SK-N-SH (cell line): ENCODE results near the gene SLC24A4. TPM values are rescaled to one million over a fixed set of nuclear protein-coding genes. Genes with fewer than 3 reads are reported as not detected.

ENCODE experiments used
- CTCF ChIA-PET: fragments of 300-600, 350-600 bp; formaldehyde crosslinking; extraction: SDS; loops from one replicate; lab custom pipeline; 2021; lab: Yijun Ruan, JAX
- POLR2A ChIA-PET: fragments of 350-600 bp; sonication (Branson Sonifier 250); formaldehyde crosslinking; extraction: SDS; loops from one replicate; lab custom pipeline; 2020; ENCODE audit warnings: antibody characterized with exemption, inconsistent platforms; lab: Yijun Ruan, JAX
- DNase-seq: peaks from one replicate; pipeline ENCODE4 v3.0.0; 2012
- H2AFZ ChIP-seq: fragments of 200-600 bp; sonication (generic); 2 replicates; pipeline ENCODE4 v1.8.1; 2016; ENCODE audit warnings: antibody characterized with exemption, mild to moderate bottlenecking, low read depth
- H3F3A ChIP-seq: fragments of 200-600 bp; sonication (generic); replicated peaks from 2 replicates; pipeline ENCODE3; 2016; ENCODE audit warnings: antibody characterized with exemption, mild to moderate bottlenecking; ENCODE audit not compliant: insufficient read depth
- H3K27ac ChIP-seq, 2 experiments: fragments of 200-500 bp in 1 of 2; fragments of 200-600 bp in 1 of 2; sonication (Bioruptor generic) in 1 of 2; sonication (generic), shearing (Covaris generic) in 1 of 2; 2 replicates each; pipeline versions ENCODE4 v1.5.1 to v1.6.1; 2014 to 2016; ENCODE audit warnings: low read depth in 2 of 2, inconsistent platforms in 1 of 2, low read length in 1 of 2, mild to moderate bottlenecking in 1 of 2, mixed read lengths in 1 of 2
- H3K27me3 ChIP-seq: fragments of 200-600 bp; sonication (generic), shearing (Covaris generic); 2 replicates; pipeline ENCODE4 v1.6.1; 2016; ENCODE audit warnings: mixed run types; ENCODE audit not compliant: insufficient read depth
- H3K36me3 ChIP-seq, 2 experiments: fragments of 200-500 bp in 1 of 2; fragments of 200-600 bp in 1 of 2; sonication (Bioruptor generic) in 1 of 2; sonication (generic) in 1 of 2; replicated peaks in 1 of 2; 2 replicates each; pipeline versions ENCODE3 to v1.5.1; 2014 to 2016; ENCODE audit warnings: low read length in 1 of 2, mild to moderate bottlenecking in 1 of 2; ENCODE audit not compliant: insufficient read depth in 2 of 2, control insufficient read depth in 1 of 2
- H3K4me1 ChIP-seq, 2 experiments: fragments of 200-500 bp in 1 of 2; fragments of 200-600 bp in 1 of 2; sonication (Bioruptor generic) in 1 of 2; sonication (generic), shearing (Covaris generic) in 1 of 2; 2 replicates each; pipeline versions ENCODE4 v1.5.1 to v1.6.1; 2014 to 2016; ENCODE audit warnings: low read depth in 1 of 2, low read length in 1 of 2, mixed run types in 1 of 2; ENCODE audit not compliant: insufficient read depth in 2 of 2, control insufficient read depth in 1 of 2
- H3K4me2 ChIP-seq: fragments of 200-600 bp; sonication (generic), shearing (Covaris generic); 2 replicates; pipeline ENCODE4 v1.6.1; 2017; ENCODE audit warnings: mixed run types
- H3K4me3 ChIP-seq, 2 experiments: fragments of 200-500 bp in 1 of 2; fragments of 200-600 bp in 1 of 2; sonication (Bioruptor generic) in 1 of 2; sonication (generic), shearing (Covaris generic) in 1 of 2; 2 replicates each; pipeline versions ENCODE4 v1.5.1 to v1.8.1; 2014 to 2016; ENCODE audit warnings: low read depth in 2 of 2, inconsistent platforms in 1 of 2, low read length in 1 of 2, mild to moderate bottlenecking in 1 of 2, mixed read lengths in 1 of 2, moderate library complexity in 1 of 2
- H3K79me2 ChIP-seq: fragments of 200-600 bp; sonication (generic); 2 replicates; pipeline ENCODE4 v1.8.1; 2017; ENCODE audit warnings: mild to moderate bottlenecking; ENCODE audit not compliant: insufficient read depth
- H3K9ac ChIP-seq: fragments of 200-600 bp; sonication (generic); 2 replicates; pipeline ENCODE4 v1.6.1; 2017; ENCODE audit warnings: mixed run types
- H3K9me2 ChIP-seq: fragments of 200-600 bp; sonication (generic); 2 replicates; pipeline ENCODE4 v1.6.1; 2017; ENCODE audit warnings: mixed run types
- H3K9me3 ChIP-seq: fragments of 200-600 bp; sonication (generic); 2 replicates; pipeline ENCODE4 v1.6.1; 2017; ENCODE audit warnings: mixed run types, mild to moderate bottlenecking, moderate library complexity
- H4K20me1 ChIP-seq: fragments of 200-600 bp; sonication (generic); 2 replicates; pipeline ENCODE4 v1.6.1; 2017; ENCODE audit warnings: mild to moderate bottlenecking, mixed run types; ENCODE audit not compliant: insufficient read depth
- EZH2phosphoT487 ChIP-seq: fragments of 200-600 bp; sonication (generic); IDR thresholded peaks from 2 replicates; pipeline ENCODE4 v1.6.1; 2017; ENCODE audit warnings: low read depth, mixed run types, mild to moderate bottlenecking, antibody characterized with exemption, moderate library complexity, borderline replicate concordance
- FOSL2 ChIP-seq: IDR thresholded peaks from 2 replicates; pipeline ENCODE4 v1.4.0; 2012; ENCODE audit warnings: low read depth, mild to moderate bottlenecking, moderate library complexity, borderline replicate concordance
- FOXJ3 ChIP-seq: sonication (generic); formaldehyde crosslinking; IDR thresholded peaks from 2 replicates; pipeline ENCODE4 v1.5.1; 2020; ENCODE audit warnings: mild to moderate bottlenecking, missing genetic modification reagents
- FOXM1 ChIP-seq: IDR thresholded peaks from 2 replicates; pipeline ENCODE4 v1.4.0; 2012; ENCODE audit warnings: low read depth, mild to moderate bottlenecking
- GATA2 ChIP-seq: sonication (generic); formaldehyde crosslinking; IDR thresholded peaks from 2 replicates; pipeline ENCODE4 v1.5.0; 2020; ENCODE audit warnings: mild to moderate bottlenecking, missing genetic modification reagents
- MXI1 ChIP-seq: IDR thresholded peaks from 2 replicates; pipeline ENCODE4 v1.6.1; 2012; ENCODE audit warnings: mild to moderate bottlenecking, low read depth, low read length, improper control_type of control experiment
- NFIC ChIP-seq: IDR thresholded peaks from 2 replicates; pipeline ENCODE4 v1.4.0; 2012; ENCODE audit warnings: borderline replicate concordance
- PBX3 ChIP-seq: IDR thresholded peaks from 2 replicates; pipeline ENCODE4; 2012
- RAD21 ChIP-seq: IDR thresholded peaks from 2 replicates; pipeline ENCODE4 v1.6.1; 2012; ENCODE audit warnings: mild to moderate bottlenecking, low read length
- RFX5 ChIP-seq: IDR thresholded peaks from 2 replicates; pipeline ENCODE4 v1.6.1; 2012; ENCODE audit warnings: mild to moderate bottlenecking, improper control_type of control experiment, low read length
- RXRA ChIP-seq: IDR thresholded peaks from 2 replicates; pipeline ENCODE4 v1.4.0; 2012; ENCODE audit warnings: low read depth, mild to moderate bottlenecking, borderline replicate concordance
- SIN3A ChIP-seq: IDR thresholded peaks from 2 replicates; pipeline ENCODE4 v1.6.1; 2012; ENCODE audit warnings: low read depth, mild to moderate bottlenecking, low read length, moderate library complexity, borderline replicate concordance
- SMC3 ChIP-seq: IDR thresholded peaks from 2 replicates; pipeline ENCODE4 v1.6.1; 2012; ENCODE audit warnings: low read depth, low read length, improper control_type of control experiment
- TAF1 ChIP-seq: IDR thresholded peaks from 2 replicates; pipeline ENCODE4 v1.6.1; 2012; ENCODE audit warnings: low read depth, mild to moderate bottlenecking, low read length, moderate library complexity, borderline replicate concordance
- TCF12 ChIP-seq: IDR thresholded peaks from 2 replicates; pipeline ENCODE4 v1.4.0; 2012
- TEAD4 ChIP-seq: IDR thresholded peaks from 2 replicates; pipeline ENCODE4 v1.4.0; 2012; ENCODE audit warnings: mild to moderate bottlenecking, borderline replicate concordance; ENCODE audit not compliant: insufficient read depth
- USF2 ChIP-seq: fragments of 150-350 bp; IDR thresholded peaks from 2 replicates; pipeline ENCODE4 v1.6.1; 2017; ENCODE audit warnings: antibody characterized with exemption, low read length, low read depth, borderline replicate concordance
- WGBS: methylation state at CpG from one replicate; pipeline ENCODE4 v1.1.6; 2017; ENCODE audit warnings: low lambda C conversion rate; 5-methylcytosine and 5-hydroxymethylcytosine counted together
- polyA plus RNA-seq, 3 experiments: library from polyadenylated mRNA; depleted of rRNA; stranded (reverse); fragments of >200 nt; gene quantifications; 2 replicates each; pipeline ENCODE4 v1.2.3, GENCODE V29; 2012

The SLC24A4 gene
- polyA plus RNA-seq, 1 of the 3 experiments (the other 2 are of a cell fraction), result 0.07 TPM

- H3K9me3 ChIP-seq, result no peaks in the 10 kb centered on the region
- H3K4me3 ChIP-seq, result no peak overlapping the region
- H4K20me1 ChIP-seq, result no peaks in the 10 kb centered on the region
- POLR2A ChIA-PET, result no interaction called here
- DNase-seq, result no peak
- no peaks in the 10 kb centered on the region for H3K27me3 ChIP-seq
- no peaks in the 10 kb centered on the region for H3K4me1 ChIP-seq
- no peak overlapping the region for H2AFZ ChIP-seq
- CTCF ChIA-PET, result no interaction called here
- TF ChIP-seq TAF1, result no peak
- no peak for TF ChIP-seq RXRA
- TF ChIP-seq RAD21, result no peak
- TF ChIP-seq USF2, result no peak
- no peak for TF ChIP-seq SIN3A
- no peak for TF ChIP-seq FOXJ3 (CRISPR knock-in tag)
- no peak for TF ChIP-seq PBX3
- TF ChIP-seq TEAD4, result no peak
- no peak for TF ChIP-seq SMC3
- no peak for TF ChIP-seq EZH2phosphoT487
- TF ChIP-seq RFX5, result no peak
- TF ChIP-seq NFIC, result no peak
- no peak for TF ChIP-seq FOSL2
- TF ChIP-seq MXI1, result no peak
- no peak for TF ChIP-seq TCF12
- no peak for TF ChIP-seq GATA2 (CRISPR knock-in tag)
- TF ChIP-seq FOXM1, result no peak
- H3K4me2 ChIP-seq, result no peak overlapping the region
- H3F3A ChIP-seq, result no peaks in the 10 kb centered on the region
- H3K27ac ChIP-seq, result no peak overlapping the region
- H3K9me2 ChIP-seq, result no peaks in the 10 kb centered on the region
- WGBS, result 69% methylated on average over 10 of the region's 10 CpGs
- H3K36me3 ChIP-seq, result no peaks in the 10 kb centered on the region
- no peaks in the 10 kb centered on the region for H3K79me2 ChIP-seq
- H3K9ac ChIP-seq, result no peak overlapping the region
Measured at GRCh38 chr14:92487513-92488133, 164.7 kb downstream of the SLC24A4 start.
